Measurements from ENCODE around the gene MBD5.

The MBD5 gene

GRCh38 chr2:148023861-148024260, 3.0 kb downstream of the MBD5 start:
- DNase-seq, result no peak

GRCh38 chr2:148026573-148026972, 5.7 kb downstream of the MBD5 start:
- DNase-seq, result no peak

GRCh38 chr2:148027822-148028221, 6.9 kb downstream of the MBD5 start:
- no peak for DNase-seq

GRCh38 chr2:148028781-148029180, 7.9 kb downstream of the MBD5 start:
- DNase-seq, result no peak

GRCh38 chr2:148031152-148031551, 10.3 kb downstream of the MBD5 start:
- DNase-seq, result no peak

GRCh38 chr2:148032215-148032614, 11.3 kb downstream of the MBD5 start:
- DNase-seq, result no peak

GRCh38 chr2:148039783-148040182, 18.9 kb downstream of the MBD5 start:
- DNase-seq, result no peak

DNA sequence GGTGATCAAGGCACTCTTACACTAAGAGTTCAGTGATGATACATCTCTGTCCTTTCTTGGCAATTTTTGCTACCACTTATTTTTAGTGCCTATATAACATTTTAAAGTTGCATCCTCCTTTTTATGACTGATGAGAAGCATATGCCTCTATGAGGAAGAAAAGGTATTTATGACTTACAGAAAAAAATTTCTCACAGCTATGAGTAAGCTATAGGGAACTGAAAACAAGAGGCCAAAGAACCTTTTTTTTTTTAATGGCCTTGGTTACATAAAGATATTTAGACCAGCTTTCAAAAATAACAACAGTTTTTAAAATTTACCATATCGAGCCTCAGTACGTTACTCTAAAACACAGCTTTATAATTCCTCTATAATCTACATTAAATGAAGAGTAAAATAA, 21.3 kb downstream of the MBD5 start:
- no peak for DNase-seq

GRCh38 chr2:148044322-148044721, 23.4 kb downstream of the MBD5 start:
- DNase-seq, result no peak

GRCh38 chr2:148046802-148047201, 25.9 kb downstream of the MBD5 start:
- DNase-seq, result no peak

DNA sequence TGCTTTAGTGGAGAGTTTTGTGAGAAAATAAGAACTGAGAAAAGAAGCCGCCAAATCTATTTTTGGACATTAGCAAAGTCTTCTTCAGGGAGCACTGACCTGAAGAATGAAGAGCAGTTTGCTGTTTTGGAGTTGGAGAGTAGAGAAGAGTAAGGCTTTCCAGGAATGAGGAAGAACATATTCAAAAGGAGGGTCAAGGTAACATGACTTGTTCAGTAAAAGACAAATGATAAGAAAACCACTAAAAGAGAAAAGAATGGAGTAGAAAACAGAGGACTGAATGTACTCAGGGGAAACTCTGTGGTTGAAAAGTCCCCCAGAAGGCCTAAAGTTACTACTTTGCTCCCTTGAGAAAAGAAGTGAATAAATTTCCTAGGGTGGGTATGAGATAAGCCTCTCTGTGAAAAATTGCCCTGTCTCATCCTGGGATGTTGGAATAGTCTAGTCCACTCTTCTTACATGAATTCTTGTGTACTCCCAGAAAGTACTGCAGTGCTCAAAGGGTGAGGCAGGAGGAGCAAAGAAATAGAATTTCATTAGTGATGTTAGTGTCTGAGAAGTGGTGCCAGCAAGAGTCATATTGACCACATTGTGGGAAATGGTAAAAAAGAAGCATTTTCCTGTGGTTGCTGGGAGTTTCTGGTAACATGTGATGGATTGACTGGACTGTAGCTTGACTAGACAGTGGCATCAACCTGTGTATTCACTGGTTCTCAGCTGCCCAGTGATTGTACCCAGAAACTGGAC, 27.8 kb downstream of the MBD5 start:
- DNase-seq, result peak; percentile 18

DNA sequence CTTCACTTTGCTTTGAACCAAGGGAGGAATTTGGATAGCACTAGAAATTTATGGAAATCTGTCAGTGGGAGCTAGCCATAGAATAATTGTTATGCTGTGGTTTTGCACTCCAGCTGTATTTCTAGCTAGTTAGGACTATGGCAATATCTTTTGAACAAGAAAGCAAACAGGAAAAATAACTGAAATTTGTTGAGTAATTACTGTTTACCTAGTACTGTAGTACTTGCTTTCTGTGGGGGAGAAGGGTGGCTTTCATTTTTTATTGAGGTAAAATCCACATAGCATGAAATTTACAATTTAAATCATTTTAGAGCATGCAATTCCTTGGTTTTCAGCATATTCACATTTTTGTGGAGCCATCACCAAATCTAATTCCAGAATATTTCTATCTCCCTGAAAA, 28.4 kb downstream of the MBD5 start:
- DNase-seq, result no peak

GRCh38 chr2:148052687-148053086, 31.8 kb downstream of the MBD5 start:
- no peak for DNase-seq

DNA sequence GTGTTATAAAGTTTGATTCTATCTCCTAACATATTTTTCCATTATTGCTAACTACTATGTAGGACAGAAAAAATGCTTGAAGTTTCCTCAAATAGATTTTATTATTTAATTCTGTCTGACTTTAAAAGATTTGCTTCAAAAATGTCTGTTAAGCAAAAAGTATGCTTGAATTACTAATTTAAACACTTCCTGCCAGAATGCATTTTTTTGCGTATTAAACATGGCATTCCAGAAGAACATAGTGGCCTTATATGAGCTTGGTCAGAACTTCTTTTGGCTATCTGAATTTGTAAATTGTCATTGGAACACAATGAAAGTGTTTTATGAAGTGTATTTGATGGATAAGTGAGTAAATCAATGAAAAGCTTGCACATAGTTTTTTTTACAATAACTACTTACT, 37.8 kb downstream of the MBD5 start:
- no peak for DNase-seq

DNA sequence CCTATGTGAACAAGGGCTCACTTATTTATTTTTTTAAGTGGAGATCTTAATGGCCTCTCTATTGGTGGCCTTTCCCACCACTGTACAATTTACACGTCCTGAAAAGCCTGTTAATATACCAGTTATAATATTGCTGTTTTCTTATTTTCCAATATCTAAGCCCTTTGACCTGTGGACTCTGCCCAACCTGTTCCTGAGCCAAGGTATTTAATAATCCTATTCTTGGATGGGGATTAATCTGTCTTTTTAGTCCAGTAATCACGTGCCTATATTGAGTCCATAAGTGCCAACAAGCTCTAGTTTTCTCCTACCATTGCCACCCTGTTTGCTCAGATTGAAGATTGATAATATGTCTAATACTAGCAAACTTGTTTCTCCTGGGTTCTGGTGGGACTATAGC, 42.7 kb downstream of the MBD5 start:
- DNase-seq, result no peak

GRCh38 chr2:148065936-148066335, 45.0 kb downstream of the MBD5 start:
- no peak for DNase-seq

DNA sequence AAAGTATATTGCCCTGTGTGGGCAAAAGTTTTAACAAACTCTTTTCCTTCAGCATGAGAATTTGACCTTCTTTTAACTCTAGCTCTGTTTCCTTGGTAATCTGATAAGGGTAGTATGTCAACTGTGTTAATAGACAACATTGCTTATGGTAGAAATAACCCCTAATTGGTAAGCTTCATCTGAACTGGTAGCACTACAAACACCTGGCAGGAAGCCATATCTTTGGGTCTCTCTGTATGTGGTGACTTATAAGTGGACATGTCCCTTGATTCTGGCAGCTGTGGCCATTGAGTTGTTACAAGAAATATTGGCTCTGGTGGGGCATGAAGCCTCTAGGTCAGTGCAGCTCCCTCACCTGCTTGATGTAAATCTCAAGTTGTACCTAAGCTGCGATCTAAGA, 46.9 kb downstream of the MBD5 start:
- no peak for DNase-seq

- no peak for DNase-seq
Observed at GRCh38 chr2:148071351-148071750, 50.5 kb downstream of the MBD5 start.

DNA sequence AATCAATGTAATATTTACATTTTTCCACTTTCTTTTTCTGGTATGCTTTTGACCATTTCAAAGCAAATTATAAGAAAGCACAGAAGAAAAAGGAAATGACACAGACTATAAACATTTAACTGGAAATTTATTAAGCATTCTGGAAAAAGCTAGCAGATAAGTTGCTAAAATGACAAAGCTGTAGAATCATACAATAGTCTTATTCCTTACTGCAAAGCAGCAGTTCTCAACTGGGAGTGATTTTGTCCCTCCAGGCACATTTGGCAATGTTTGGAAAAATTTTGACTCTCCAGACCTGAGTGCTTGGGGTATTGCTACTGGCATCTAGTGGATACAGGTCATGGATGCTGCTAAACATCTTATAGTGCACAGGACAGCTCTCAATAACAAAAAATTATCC, 75.1 kb downstream of the MBD5 start:
- DNase-seq, result no peak

DNA sequence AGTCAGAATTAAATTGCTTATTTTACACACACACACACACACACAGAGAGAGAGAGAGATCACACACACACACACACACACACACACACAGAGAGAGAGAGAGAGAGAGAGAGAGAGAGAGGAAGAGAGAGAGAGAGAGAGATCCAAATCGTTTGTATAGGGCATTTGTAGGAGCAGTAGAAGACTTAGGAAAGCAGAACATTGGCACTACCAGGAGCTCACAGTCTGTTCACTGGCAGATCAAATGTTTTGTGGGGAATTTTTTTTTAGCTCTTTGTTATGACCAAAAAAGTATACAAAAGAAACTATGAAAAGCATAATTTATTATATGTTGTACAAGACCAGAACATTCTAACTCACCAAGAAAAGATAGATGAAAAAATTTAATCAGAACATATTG, 81.8 kb downstream of the MBD5 start:
- no peak for DNase-seq

DNA sequence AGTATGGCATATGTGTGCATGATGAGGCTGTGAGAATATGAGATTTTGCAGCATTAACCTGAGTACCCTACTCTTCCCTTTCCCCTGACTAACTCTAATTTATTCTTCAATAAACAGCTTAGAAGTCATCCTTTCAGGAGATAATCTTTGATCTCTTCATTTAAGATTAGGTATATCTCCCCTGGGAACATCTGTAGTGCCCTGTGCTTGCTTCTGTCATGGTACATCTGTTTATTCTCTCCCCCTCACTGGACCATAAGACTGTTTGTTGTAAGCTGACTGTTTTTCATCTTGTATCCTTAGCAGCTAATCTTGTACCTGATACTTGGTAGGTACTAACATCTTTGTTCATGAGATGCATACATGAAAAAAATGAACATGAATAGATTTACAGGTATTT, 83.1 kb downstream of the MBD5 start:
- DNase-seq, result no peak

- no peak for DNase-seq
Observed at GRCh38 chr2:148106331-148106730, 85.4 kb downstream of the MBD5 start.

- DNase-seq, result no peak
Observed at GRCh38 chr2:148108385-148108784, 87.5 kb downstream of the MBD5 start.

DNA sequence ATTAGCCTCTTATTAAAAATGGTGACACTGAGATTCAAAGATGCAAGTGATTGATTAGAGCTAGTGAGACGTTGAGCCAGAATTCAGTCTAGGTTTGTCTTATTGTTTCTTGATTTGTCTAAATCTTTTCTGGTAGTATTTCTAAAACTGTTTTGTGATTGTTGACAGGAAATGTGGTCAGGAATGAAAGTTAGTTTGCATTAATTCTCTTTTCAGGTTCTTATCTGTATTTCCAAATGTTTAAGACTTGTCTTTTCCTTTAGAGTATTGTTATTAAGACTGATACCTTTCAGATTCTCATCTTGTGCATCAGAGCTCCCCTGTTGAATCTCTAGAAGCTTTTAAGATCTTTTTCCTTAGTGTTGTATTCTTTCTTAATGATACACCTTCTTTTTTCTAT, 89.3 kb downstream of the MBD5 start:
- no peak for DNase-seq

- DNase-seq, result no peak
Observed at GRCh38 chr2:148122788-148123187, 101.9 kb downstream of the MBD5 start.

DNA sequence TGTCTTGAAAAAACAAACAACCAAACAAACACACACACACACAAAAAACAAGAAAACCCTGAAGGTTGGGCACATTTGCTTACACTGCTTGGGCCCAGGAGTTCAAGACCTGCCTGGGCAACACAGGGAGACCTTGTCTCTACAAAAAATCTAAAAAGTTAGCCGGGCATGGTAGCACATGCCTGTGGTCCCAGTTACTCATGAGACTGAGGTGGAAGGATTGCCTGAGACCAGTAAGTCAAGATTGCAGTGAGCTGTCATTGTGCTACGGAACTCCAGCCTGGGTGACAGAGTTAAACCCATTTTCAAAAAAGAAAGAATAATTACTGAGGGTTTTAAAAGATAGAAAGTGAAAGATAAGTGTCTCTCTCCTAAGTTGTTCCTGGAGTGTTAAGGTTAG, 103.4 kb downstream of the MBD5 start:
- DNase-seq, result no peak

Measured in KG1 (cell line).